Kidney epithelial cell (primary cell): Measurements from ENCODE around the gene ALK. TPM values are rescaled to one million over a fixed set of nuclear protein-coding genes. Genes with fewer than 3 reads are reported as not detected.

ENCODE experiments used
- DNase-seq: peaks from one replicate; pipeline ENCODE4 v3.0.0-alpha.2; 2010; ENCODE audit warnings: low read depth
- H3K27me3 ChIP-seq: 2 replicates; pipeline ENCODE4 v1.6.0; 2011; ENCODE audit warnings: low read length; ENCODE audit not compliant: control insufficient read depth, insufficient read depth
- H3K36me3 ChIP-seq: 2 replicates; pipeline ENCODE4 v1.5.1; 2011; ENCODE audit warnings: low read length; ENCODE audit not compliant: control insufficient read depth, insufficient read depth
- H3K4me3 ChIP-seq: 2 replicates; pipeline ENCODE4 v1.5.1; 2011; ENCODE audit warnings: low read depth, mild to moderate bottlenecking, control low read depth, low read length
- total RNA-seq: library from RNA; depleted of rRNA; stranded (reverse); fragments of >200 nt; gene quantifications from 2 replicates; pipeline ENCODE4 v1.2.3, GENCODE V29; 2015
- TF ChIP-seq, protein P1 (sequence below): IDR thresholded peaks from 2 replicates; pipeline ENCODE4 v1.5.1; 2011; ENCODE audit warnings: mild to moderate bottlenecking, moderate library complexity, low read length, control low read depth, inconsistent platforms; ENCODE audit not compliant: insufficient read depth, poor library complexity, severe bottlenecking

Gene ALK
- total RNA-seq, 1 donor from 2014 or later, result not detected

DNA sequence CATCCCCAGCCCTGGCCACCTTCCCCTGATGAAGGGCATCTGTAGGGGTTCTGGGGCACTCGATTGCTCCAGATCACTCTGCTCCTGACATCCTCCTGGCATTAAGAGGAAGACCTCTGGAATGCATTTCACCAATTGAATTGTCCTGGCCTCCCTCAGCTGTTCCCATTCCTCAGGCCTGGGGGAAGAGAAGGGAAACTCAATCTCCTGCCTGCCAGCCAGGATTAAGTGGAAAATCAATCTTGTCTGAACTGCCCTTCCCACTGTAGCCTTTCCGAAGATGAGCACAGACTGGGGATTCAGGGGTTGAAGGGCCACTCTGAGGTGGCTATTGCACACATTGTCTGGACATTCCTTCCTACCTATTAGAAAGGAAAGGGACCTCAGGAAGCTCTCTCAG lies 99.8 kb downstream of the ALK start:
- DNase-seq, result no peak
- no peaks in the 10 kb centered on the region for H3K36me3 ChIP-seq
- no peaks in the 10 kb centered on the region for H3K27me3 ChIP-seq
- H3K4me3 ChIP-seq, result no peak overlapping the region
- TF ChIP-seq, protein P1, sequence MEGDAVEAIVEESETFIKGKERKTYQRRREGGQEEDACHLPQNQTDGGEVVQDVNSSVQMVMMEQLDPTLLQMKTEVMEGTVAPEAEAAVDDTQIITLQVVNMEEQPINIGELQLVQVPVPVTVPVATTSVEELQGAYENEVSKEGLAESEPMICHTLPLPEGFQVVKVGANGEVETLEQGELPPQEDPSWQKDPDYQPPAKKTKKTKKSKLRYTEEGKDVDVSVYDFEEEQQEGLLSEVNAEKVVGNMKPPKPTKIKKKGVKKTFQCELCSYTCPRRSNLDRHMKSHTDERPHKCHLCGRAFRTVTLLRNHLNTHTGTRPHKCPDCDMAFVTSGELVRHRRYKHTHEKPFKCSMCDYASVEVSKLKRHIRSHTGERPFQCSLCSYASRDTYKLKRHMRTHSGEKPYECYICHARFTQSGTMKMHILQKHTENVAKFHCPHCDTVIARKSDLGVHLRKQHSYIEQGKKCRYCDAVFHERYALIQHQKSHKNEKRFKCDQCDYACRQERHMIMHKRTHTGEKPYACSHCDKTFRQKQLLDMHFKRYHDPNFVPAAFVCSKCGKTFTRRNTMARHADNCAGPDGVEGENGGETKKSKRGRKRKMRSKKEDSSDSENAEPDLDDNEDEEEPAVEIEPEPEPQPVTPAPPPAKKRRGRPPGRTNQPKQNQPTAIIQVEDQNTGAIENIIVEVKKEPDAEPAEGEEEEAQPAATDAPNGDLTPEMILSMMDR, result no peak

DNA sequence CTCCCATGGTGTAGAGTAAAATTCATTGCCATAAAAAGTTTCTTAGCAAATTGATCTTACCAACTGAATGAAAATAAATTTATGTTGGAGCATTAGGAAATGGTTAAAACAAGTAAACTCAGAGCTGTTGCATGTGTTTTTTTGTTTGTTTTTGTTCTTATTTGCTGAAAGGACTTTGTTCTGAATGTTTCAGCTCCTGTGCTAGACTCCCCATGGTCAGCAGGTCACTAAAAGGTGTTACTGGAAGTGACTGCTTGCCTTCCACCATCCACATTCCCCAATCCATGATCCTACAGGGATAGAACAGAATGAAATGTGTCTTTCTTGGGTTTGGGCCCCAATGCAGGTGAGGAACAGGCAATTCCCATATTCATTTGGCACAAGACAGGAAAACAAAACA lies 101.8 kb downstream of the ALK start:
- no peak overlapping the region for H3K4me3 ChIP-seq
- H3K27me3 ChIP-seq, result no peaks in the 10 kb centered on the region
- TF ChIP-seq, protein P1, result no peak
- H3K36me3 ChIP-seq, result no peaks in the 10 kb centered on the region
- DNase-seq, result no peak

DNA sequence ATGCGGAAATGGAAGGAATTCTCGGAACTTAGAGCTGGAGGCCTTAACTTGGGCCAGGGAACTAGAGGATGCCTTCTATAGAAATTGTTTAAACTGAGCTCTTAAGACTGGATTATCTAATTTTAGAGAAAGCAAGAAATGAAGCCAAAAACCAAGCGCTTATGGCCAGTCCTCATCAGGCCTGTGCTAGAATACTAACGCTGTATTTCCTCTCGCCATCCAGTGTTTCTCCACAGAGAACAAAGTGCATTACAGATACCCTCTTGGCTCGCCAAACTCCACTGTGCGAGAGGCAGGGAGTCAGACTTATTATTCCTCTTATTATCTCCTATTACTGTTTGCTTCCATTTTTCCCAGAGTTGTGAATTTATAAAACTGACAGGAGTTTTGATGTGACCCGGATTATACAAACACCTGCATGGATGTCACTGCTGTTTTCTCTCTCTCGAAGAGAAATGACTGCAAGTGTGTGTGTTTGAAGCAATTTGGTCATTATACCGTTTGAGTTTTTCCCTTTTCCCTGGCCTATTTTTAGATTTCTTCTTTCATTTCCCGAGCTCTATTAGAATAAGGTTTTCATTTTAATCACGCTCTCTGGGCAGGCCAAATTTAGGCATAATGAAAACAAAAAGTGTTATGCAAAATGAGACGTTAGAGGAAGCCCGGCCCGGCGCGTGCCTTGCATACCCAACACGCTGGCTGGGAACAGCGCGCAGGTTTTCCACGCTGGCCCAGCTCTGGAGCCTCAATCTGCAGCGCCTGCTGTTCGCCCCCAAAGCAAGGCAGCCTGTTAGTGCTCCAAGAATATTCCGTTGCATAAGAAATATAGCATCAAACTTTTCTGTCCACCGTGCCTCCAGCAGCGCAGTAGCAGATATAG lies 103.3 kb downstream of the ALK start:
- Histone ChIP-seq H3K27me3 (no peaks in the 10 kb centered on the region), H3K36me3 (no peaks in the 10 kb centered on the region), H3K4me3 (no peak overlapping the region)
- TF ChIP-seq, protein P1, result no peak
- no peak for DNase-seq

DNA sequence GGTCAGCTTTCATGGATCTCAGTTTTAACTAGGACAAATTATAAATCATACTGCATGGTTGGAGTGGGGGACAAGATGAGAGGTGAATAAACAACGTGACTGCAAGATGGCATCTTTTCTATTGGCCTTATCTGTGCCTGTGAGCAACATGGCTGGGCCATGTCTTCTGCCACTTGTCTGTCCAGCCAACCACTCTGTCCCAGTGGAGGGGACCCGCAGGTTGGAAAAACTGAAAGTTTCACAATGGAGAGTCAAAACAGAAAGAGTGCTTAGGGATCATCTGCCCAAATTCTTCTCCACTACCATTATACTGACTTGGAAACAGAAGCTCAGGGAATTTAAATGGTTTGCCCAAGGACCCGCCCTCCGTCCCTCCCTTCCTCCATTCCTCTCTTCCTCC lies 104.1 kb downstream of the ALK start:
- TF ChIP-seq, protein P1, result no peak
- no peaks in the 10 kb centered on the region for H3K36me3 ChIP-seq

DNA sequence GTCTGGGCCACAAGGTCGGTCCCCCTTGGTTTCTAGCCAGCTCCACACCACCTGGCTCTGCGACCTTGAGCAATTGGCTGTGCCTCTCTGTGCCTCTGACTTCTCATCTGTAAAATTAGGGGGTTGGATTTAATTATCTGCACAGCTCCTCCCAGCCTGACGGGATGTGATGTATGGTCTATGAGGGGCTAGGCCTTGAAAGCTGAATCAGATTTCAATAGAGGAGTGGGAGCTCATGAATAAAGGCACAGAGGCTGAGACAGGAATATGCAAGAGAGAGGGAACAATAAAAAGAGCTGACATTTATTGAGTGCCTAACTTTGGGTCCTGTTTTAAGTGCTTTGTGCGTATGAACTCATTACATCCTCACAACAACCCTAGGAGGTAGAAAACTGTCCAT lies 104.7 kb downstream of the ALK start:
- no peak for DNase-seq
- TF ChIP-seq, protein P1, result no peak
- Histone ChIP-seq H3K4me3 (no peak overlapping the region), H3K27me3 (no peaks in the 10 kb centered on the region), H3K36me3 (no peaks in the 10 kb centered on the region)

More for the DNA sequence above, 104.1 kb downstream of the ALK start:
- Histone ChIP-seq H3K4me3 (no peak overlapping the region), H3K27me3 (no peaks in the 10 kb centered on the region)
- no peak for DNase-seq

DNA sequence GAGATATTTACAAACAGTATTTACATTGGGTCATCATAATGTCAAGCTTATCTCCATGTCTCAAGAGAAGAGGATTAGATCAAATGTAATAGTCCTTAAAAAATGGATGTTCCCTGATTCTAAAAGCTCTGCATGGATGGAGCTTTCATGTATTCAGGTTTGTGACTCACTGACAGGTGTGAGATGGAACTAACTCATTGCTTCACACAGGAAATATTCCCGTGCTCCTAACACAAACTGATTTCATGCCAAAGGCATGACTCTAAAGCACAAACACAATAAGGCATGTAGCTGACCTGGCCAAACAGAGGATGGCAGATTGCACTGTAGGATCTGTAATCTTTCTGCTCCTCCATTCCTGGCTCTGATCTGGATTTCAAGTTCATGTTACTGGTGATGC lies 110.0 kb downstream of the ALK start:
- Histone ChIP-seq H3K4me3 (no peak overlapping the region), H3K27me3 (no peaks in the 10 kb centered on the region), H3K36me3 (no peaks in the 10 kb centered on the region)
- TF ChIP-seq, protein P1, result no peak
- DNase-seq, result peak; percentile 77
